ENCODE measurements around the gene XPNPEP1.

XPNPEP1 gene

DNA sequence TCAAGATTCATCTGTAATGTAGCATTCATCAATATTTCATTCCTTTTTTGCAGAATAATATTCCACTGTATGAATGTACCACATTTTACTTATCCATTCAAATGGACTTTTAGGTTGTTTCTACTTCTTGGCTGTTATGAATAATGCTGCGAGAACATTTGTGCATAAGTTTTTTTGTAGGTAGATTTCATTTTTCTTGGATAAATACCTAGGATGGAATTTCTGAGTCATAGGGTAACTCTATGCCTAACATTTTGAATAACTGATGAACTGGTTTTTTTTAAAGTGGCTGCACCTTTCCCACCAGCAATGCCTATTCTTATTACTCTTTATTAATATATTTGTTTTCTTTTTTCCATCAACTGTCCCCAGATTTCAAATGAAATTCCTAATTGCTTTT is 9.1 kb upstream of the XPNPEP1 start:
- DNase-seq (ENCODE audit: low read depth, low spot score) = no peak
- POLR2A ChIA-PET = no interaction called here
- TF ChIP-seq, protein P1, sequence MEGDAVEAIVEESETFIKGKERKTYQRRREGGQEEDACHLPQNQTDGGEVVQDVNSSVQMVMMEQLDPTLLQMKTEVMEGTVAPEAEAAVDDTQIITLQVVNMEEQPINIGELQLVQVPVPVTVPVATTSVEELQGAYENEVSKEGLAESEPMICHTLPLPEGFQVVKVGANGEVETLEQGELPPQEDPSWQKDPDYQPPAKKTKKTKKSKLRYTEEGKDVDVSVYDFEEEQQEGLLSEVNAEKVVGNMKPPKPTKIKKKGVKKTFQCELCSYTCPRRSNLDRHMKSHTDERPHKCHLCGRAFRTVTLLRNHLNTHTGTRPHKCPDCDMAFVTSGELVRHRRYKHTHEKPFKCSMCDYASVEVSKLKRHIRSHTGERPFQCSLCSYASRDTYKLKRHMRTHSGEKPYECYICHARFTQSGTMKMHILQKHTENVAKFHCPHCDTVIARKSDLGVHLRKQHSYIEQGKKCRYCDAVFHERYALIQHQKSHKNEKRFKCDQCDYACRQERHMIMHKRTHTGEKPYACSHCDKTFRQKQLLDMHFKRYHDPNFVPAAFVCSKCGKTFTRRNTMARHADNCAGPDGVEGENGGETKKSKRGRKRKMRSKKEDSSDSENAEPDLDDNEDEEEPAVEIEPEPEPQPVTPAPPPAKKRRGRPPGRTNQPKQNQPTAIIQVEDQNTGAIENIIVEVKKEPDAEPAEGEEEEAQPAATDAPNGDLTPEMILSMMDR (IDR thresholded peaks at IDR 0.05; ENCODE audit: insufficient read depth, low read length, missing control alignments) = no peak
- CTCF ChIA-PET = no interaction called here
- H3K4me3 ChIP-seq (ENCODE audit: low read depth, low read length) = no peak overlapping the region

DNA sequence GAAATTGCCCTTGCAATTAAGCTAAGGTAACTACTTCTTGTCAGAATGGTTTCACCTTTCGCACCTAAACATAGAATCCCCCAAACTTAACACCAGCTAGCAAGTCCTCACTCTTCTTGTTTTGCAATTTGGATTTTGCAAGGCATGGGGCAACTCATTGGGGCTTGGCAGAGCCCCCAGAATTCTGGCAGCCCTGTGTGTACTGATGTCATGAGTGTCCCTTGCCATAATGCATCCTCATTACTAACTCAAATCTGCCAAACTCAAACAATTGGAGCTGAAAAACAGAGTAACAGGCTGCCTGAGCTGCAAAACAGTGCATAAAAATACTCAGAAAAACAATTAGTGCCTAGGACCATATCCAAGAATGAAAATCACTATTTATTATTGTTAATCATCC is 7.9 kb upstream of the XPNPEP1 start:
- TF ChIP-seq, protein P1 (IDR thresholded peaks at IDR 0.05; ENCODE audit: insufficient read depth, low read length, missing control alignments) = no peak
- POLR2A ChIA-PET = no interaction called here
- no peak for DNase-seq (ENCODE audit: low read depth, low spot score)
- H3K4me3 ChIP-seq (ENCODE audit: low read depth, low read length) = no peak overlapping the region
- CTCF ChIA-PET = no interaction called here

DNA sequence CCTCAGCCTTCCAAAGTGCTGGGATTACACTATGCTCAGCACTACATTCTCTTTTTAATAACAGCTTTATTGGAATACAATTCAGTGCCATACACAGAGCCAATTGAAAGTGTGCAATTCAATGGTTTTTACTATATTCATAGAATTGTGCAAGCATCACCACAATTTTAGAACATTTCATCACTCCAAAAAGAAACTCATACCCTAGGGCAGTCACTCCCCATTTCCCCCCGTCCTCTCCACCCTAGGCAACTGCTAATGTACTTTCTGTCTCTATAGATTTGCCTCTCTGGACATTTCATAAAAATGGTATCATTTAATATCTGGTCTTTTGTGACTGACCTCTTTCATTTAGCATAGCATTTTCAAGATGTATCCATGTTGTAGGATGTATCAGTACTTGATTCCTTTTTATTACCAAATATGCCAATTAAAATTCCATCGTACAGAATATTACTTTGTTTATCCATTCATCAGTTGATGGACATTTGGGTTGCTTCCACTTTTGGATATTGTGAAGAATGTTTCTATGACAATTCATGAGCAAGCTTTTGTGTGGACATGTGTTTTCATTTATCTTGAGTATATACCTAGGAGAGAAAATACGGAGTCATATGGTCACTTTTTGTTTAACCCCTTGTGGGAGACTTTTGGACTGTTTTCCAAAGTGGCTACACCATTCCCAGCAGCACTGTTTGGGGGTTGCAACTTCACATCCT is 6.3 kb upstream of the XPNPEP1 start:
- TF ChIP-seq, protein P1 (IDR thresholded peaks at IDR 0.05; ENCODE audit: insufficient read depth, low read length, missing control alignments) = no peak
- DNase-seq (ENCODE audit: low read depth, low spot score) = no peak
- ChIA-PET POLR2A (no interaction called here), CTCF (interaction anchor here (1.6 kb wide), 1 partner anchor 9 kb away, joined by 4 read pairs; no protein-coding TSS in a partner anchor)
- no peak overlapping the region for H3K4me3 ChIP-seq (ENCODE audit: low read depth, low read length)

DNA sequence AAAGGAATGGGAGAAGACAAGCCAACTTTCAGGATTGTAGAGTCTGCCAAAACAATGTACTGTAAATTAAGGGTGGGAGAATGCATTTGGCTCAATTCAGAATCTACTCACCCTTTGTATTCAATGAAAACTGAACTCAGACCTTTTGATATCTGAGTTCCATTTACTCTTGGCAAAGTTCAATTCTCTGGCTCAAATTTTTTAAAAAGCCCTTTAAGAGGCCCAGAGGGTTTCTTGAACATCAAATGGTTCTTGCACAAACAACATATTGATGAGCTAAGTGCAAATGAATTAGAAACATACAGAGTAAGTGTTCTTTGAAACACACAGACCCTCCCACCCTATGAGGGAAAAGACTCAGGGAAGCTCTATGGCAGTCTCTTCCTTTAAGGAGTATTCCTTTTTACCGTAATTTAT is 5.2 kb upstream of the XPNPEP1 start:
- CTCF ChIA-PET = interaction anchor here (0.6 to 1.6 kb wide), 2 partner anchors 10 to 44 kb away, joined by 3 to 4 read pairs; no protein-coding TSS in a partner anchor
- H3K4me3 ChIP-seq (ENCODE audit: low read depth, low read length) = no peak overlapping the region
- POLR2A ChIA-PET = no interaction called here
- no peak for DNase-seq (ENCODE audit: low read depth, low spot score)
- TF ChIP-seq, protein P1 (IDR thresholded peaks at IDR 0.05; ENCODE audit: insufficient read depth, low read length, missing control alignments) = no peak

DNA sequence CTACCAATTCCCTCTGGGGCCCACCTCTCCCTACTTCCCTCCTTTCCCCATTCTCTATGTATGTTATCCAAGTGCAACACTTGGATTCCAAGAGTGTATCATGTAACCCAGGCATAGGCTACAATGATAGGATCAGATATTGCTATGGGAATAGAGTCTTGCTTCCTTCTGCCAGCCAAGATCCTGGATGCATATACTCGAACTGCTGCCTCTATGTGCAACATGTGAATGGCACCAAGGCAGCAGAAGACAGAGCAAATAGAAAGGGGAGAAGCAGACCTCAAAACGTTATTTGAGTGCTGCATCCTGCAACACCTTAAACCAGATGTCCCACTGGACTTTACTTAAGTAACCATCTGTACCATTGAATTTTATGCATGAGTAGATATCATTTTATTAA is 3.5 kb upstream of the XPNPEP1 start:
- CTCF ChIA-PET = no interaction called here
- POLR2A ChIA-PET = no interaction called here
- H3K4me3 ChIP-seq (ENCODE audit: low read depth, low read length) = no peak overlapping the region
- TF ChIP-seq, protein P1 (IDR thresholded peaks at IDR 0.05; ENCODE audit: insufficient read depth, low read length, missing control alignments) = no peak
- no peak for DNase-seq (ENCODE audit: low read depth, low spot score)

DNA sequence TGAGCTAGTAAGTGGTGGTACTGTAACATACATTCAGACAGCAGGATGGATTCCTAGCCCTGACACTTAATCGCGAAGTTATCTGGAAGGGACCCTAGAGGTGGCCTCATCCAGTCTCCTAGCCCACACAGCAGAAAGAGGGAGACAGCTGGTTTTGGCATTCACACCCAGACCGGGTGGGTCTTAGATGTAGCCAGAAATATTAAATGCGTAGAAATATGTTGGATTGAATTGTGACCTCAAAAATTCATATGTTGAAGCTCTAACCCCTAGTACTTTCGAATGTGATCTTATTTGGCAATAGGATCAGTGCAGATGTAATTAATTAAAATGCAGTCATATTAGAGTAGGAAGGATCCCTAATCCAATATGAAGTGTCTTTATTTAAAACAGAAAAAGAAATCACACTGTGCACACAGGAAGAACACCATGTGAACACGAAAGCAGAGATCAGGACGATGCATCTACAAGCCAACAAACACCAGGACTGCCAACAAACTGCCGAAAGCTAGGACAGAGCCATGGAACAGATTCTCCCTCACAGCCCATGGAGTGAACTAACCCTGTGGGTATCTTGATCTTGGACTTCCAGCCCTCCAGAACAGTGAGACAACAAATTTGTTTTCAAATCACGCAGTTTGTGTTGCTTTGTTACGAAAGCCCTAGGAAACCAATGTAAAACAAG is 2.9 kb upstream of the XPNPEP1 start:
- ChIA-PET CTCF (interaction anchor here (1.1 to 1.2 kb wide), 3 partner anchors 11 to 89 kb away, joined by 3 read pairs; no protein-coding TSS in a partner anchor), POLR2A (no interaction called here)
- H3K4me3 ChIP-seq (ENCODE audit: low read depth, low read length) = no peak overlapping the region
- TF ChIP-seq, protein P1 (IDR thresholded peaks at IDR 0.05; ENCODE audit: insufficient read depth, low read length, missing control alignments) = no peak
- DNase-seq (ENCODE audit: low read depth, low spot score) = no peak

Data from AG04449 (cell line).